22Rv1 (cell line): ENCODE results near the gene LGALS8.

Experiments used
- ZFX ChIP-seq: fragments of 450-650 bp; IDR thresholded peaks from 2 replicates; pipeline ENCODE4 v1.6.1; 2017; ENCODE audit warnings: antibody characterized with exemption, borderline replicate concordance
- TF ChIP-seq, protein P1 (sequence below): fragments of 450-650 bp; IDR thresholded peaks from 2 replicates; pipeline ENCODE4 v1.5.1; 2017; ENCODE audit warnings: mild to moderate bottlenecking

DNA sequence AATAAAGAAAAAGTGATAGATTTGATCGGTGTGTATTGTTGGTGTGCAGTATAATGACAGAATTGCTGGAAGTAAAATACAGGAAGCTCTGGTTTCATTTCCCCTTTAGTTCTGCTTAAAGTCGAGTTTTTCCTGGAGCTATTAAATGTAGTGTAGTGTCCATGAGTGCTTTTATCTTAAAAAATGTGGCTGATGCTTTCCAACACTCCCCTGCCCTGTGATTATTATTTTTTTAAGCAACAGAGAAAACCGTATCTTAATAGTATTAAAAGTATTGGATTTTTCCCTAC is 1.1 kb downstream of the LGALS8 start:
- TF ChIP-seq, protein P1, sequence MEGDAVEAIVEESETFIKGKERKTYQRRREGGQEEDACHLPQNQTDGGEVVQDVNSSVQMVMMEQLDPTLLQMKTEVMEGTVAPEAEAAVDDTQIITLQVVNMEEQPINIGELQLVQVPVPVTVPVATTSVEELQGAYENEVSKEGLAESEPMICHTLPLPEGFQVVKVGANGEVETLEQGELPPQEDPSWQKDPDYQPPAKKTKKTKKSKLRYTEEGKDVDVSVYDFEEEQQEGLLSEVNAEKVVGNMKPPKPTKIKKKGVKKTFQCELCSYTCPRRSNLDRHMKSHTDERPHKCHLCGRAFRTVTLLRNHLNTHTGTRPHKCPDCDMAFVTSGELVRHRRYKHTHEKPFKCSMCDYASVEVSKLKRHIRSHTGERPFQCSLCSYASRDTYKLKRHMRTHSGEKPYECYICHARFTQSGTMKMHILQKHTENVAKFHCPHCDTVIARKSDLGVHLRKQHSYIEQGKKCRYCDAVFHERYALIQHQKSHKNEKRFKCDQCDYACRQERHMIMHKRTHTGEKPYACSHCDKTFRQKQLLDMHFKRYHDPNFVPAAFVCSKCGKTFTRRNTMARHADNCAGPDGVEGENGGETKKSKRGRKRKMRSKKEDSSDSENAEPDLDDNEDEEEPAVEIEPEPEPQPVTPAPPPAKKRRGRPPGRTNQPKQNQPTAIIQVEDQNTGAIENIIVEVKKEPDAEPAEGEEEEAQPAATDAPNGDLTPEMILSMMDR: no peak
- TF ChIP-seq ZFX: no peak
